ENCODE data around the gene LRMDA. TPM values are rescaled to one million over a fixed set of nuclear protein-coding genes. Genes with fewer than 3 reads are reported as not detected.

LRMDA gene
- total RNA-seq, 2 experiments from 2014 or later = not detected

DNA sequence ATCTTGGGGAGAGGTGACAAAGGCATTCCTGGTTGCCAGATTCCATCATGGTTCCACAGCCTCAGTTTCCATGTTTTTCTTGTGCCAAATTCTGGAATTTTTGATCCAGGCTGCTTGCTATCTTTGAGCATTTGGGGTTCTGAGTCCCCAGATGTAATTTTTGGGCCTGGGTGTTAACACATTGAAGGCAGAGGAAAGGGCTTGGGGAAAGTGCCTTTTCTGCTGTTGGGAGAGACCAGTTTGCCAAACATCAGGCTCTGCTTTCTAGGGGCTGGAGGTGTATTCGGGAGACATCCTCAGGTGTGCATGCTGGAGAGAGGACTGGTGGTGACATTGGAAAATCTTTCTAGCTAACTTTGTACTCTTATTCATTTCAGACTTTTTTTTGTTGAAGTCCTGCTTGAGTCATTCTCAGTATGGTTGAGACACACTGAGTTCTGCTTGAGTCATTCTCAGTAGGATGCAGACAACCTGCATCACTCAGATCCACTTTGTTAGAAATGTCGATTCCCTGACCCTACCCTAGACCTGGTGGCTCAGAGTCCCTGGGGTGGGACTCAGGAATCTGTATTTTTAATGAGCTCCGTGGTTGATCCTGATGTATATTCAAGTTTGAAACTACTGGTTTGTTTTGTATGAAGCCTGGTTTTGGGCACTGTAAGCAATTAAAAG, 101.0 kb downstream of the LRMDA start:
- ChIA-PET POLR2A (no interaction called here), CTCF (ENCODE audit: unreplicated experiment) (no interaction called here)

DNA sequence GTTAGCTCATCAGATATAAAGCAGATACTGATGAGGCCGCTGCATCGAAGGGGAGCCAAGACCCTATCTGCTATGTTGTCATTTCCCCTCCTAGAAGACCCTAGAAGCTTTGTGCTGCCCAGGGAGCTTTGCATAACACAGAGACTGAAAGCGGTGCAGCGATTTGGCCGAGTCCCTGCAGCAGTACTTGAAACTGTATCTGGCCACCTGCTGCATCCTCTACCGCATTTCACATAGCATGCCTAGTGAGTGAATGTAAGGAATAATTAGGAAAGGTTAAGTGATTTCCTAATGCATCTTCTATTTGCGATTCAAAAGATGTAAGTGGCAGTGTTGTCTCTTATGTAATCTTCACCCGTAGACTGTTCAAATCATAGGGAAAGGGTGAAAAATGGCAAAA, 106.7 kb downstream of the LRMDA start:
- Histone ChIP-seq H3K4me3 (ENCODE audit: low read depth, low read length, poor library complexity, severe bottlenecking) (no peak overlapping the region), H3K27ac (ENCODE audit: low read depth, low read length, poor library complexity, severe bottlenecking) (no peak overlapping the region), H3K9me3 (ENCODE audit: low read length) (no peaks in the 10 kb centered on the region), H3K36me3 (ENCODE audit: insufficient read depth, low read length) (no peaks in the 10 kb centered on the region), H3K9me2 (ENCODE audit: insufficient read depth, low read length) (no peaks in the 10 kb centered on the region), H3K4me1 (ENCODE audit: insufficient read depth, low read length, poor library complexity, severe bottlenecking) (no peaks in the 10 kb centered on the region), H4K20me1 (ENCODE audit: insufficient read depth, low read length) (no peaks in the 10 kb centered on the region), H3K79me2 (ENCODE audit: insufficient read depth, low read depth, low read length) (no peaks in the 10 kb centered on the region), H2AFZ (ENCODE audit: low read length) (no peak overlapping the region), H3K4me2 (ENCODE audit: low read length) (no peak overlapping the region)
- ChIA-PET CTCF (ENCODE audit: unreplicated experiment) (no interaction called here), POLR2A (no interaction called here)
- no TSS peak for BruUV-seq (replicated peaks)
- DNase-seq (ENCODE audit: low spot score) = no peak
- TF ChIP-seq, protein P1, sequence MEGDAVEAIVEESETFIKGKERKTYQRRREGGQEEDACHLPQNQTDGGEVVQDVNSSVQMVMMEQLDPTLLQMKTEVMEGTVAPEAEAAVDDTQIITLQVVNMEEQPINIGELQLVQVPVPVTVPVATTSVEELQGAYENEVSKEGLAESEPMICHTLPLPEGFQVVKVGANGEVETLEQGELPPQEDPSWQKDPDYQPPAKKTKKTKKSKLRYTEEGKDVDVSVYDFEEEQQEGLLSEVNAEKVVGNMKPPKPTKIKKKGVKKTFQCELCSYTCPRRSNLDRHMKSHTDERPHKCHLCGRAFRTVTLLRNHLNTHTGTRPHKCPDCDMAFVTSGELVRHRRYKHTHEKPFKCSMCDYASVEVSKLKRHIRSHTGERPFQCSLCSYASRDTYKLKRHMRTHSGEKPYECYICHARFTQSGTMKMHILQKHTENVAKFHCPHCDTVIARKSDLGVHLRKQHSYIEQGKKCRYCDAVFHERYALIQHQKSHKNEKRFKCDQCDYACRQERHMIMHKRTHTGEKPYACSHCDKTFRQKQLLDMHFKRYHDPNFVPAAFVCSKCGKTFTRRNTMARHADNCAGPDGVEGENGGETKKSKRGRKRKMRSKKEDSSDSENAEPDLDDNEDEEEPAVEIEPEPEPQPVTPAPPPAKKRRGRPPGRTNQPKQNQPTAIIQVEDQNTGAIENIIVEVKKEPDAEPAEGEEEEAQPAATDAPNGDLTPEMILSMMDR (conservative IDR thresholded peaks at IDR 0.05; ENCODE audit: low read length) = no peak
- TF ChIP-seq EZH2phosphoT487 (IDR thresholded peaks at IDR 0.05; ENCODE audit: borderline replicate concordance, low read depth, low read length) = no peak
- intact Hi-C loops (cut with micrococcal nuclease; ENCODE audit: unreplicated experiment) = no loop called here

More for the DNA sequence above, 101.0 kb downstream of the LRMDA start:
- H3K27ac ChIP-seq (ENCODE audit: low read depth, low read length, poor library complexity, severe bottlenecking) = no peak overlapping the region
- H3K36me3 ChIP-seq (ENCODE audit: insufficient read depth, low read length) = no peaks in the 10 kb centered on the region
- intact Hi-C loops (cut with micrococcal nuclease; ENCODE audit: unreplicated experiment) = no loop called here
- H4K20me1 ChIP-seq (ENCODE audit: insufficient read depth, low read length) = no peaks in the 10 kb centered on the region
- H3K4me1 ChIP-seq (ENCODE audit: insufficient read depth, low read length, poor library complexity, severe bottlenecking) = no peaks in the 10 kb centered on the region
- no peak for DNase-seq (ENCODE audit: low spot score)
- no peaks in the 10 kb centered on the region for H3K9me2 ChIP-seq (ENCODE audit: insufficient read depth, low read length)
- no peak overlapping the region for H3K4me3 ChIP-seq (ENCODE audit: low read depth, low read length, poor library complexity, severe bottlenecking)
- no peak overlapping the region for H3K4me2 ChIP-seq (ENCODE audit: low read length)
- H3K9me3 ChIP-seq (ENCODE audit: low read length) = no peaks in the 10 kb centered on the region
- no TSS peak for BruUV-seq (replicated peaks)
- no peak overlapping the region for H2AFZ ChIP-seq (ENCODE audit: low read length)
- no peak for TF ChIP-seq EZH2phosphoT487 (IDR thresholded peaks at IDR 0.05; ENCODE audit: borderline replicate concordance, low read depth, low read length)
- TF ChIP-seq, protein P1 (conservative IDR thresholded peaks at IDR 0.05; ENCODE audit: low read length) = no peak
- H3K79me2 ChIP-seq (ENCODE audit: insufficient read depth, low read depth, low read length) = no peaks in the 10 kb centered on the region

DNA sequence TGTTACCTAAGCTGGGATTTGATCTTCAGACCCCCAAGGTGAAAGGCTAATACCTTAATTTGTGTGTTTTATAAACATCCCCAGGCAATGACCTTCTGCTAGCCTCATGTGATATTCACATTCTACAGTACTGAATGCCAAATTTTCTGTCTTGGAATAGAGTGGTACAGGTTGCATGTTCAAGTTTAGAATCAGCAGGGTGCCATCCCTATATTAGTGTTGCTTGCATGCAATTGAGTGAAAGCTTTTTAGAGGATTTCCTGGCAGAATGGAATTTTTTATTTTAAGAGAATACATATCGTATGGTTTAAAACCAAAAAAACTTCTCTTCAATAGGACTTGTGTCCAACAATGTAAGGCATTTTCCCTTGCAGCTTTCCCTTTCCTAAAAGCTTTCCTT, 107.3 kb downstream of the LRMDA start:
- no TSS peak for BruUV-seq (replicated peaks)

More for the DNA sequence above, 107.3 kb downstream of the LRMDA start:
- intact Hi-C loops (cut with micrococcal nuclease; ENCODE audit: unreplicated experiment) = no loop called here
- no peak for DNase-seq (ENCODE audit: low spot score)
- Histone ChIP-seq H3K4me2 (ENCODE audit: low read length) (no peak overlapping the region), H3K79me2 (ENCODE audit: insufficient read depth, low read depth, low read length) (no peaks in the 10 kb centered on the region), H3K9me3 (ENCODE audit: low read length) (no peaks in the 10 kb centered on the region), H3K9me2 (ENCODE audit: insufficient read depth, low read length) (no peaks in the 10 kb centered on the region), H3K27ac (ENCODE audit: low read depth, low read length, poor library complexity, severe bottlenecking) (no peak overlapping the region), H3K36me3 (ENCODE audit: insufficient read depth, low read length) (no peaks in the 10 kb centered on the region), H3K4me1 (ENCODE audit: insufficient read depth, low read length, poor library complexity, severe bottlenecking) (no peaks in the 10 kb centered on the region), H4K20me1 (ENCODE audit: insufficient read depth, low read length) (no peaks in the 10 kb centered on the region), H3K4me3 (ENCODE audit: low read depth, low read length, poor library complexity, severe bottlenecking) (no peak overlapping the region), H2AFZ (ENCODE audit: low read length) (no peak overlapping the region)
- TF ChIP-seq, protein P1 (conservative IDR thresholded peaks at IDR 0.05; ENCODE audit: low read length) = no peak
- TF ChIP-seq EZH2phosphoT487 (IDR thresholded peaks at IDR 0.05; ENCODE audit: borderline replicate concordance, low read depth, low read length) = no peak
- ChIA-PET CTCF (ENCODE audit: unreplicated experiment) (no interaction called here), POLR2A (no interaction called here)

All from OCI-LY7 (cell line).